Psoas muscle (tissue), 8 donors: ENCODE measurements around the gene AKAP8L. TPM values are rescaled to one million over a fixed set of nuclear protein-coding genes. Genes with fewer than 3 reads are reported as not detected.
A peak's percentile ranks its signal among the peaks of the same experiment; 100 is the strongest.

Experiments
- ATAC-seq, 4 donors: fragments of 200-7000 bp; cut with Tn5 transposase; one replicate each; pipeline ENCODE4 v1.9.1; 2020; ENCODE audit warnings: moderate library complexity in 3 of 4, mild to moderate bottlenecking in 2 of 4
- DNase-seq, 2 donors: peaks; one replicate each; pipeline ENCODE4 v3.0.0-alpha.2; 2020
- H3K27ac ChIP-seq: fragments of 200-600 bp; one replicate; pipeline ENCODE4 v1.8.0; 2022
- H3K27me3 ChIP-seq, 3 donors: fragments of 200-600 bp in 1 of 3; one replicate each; pipeline versions ENCODE4 v1.6.1 to v1.8.0; 2013 to 2022; ENCODE audit warnings: low read length in 2 of 3, mild to moderate bottlenecking in 2 of 3, moderate library complexity in 1 of 3; ENCODE audit not compliant: insufficient read depth in 3 of 3
- H3K36me3 ChIP-seq, 2 donors: fragments of 200-600 bp in 1 of 2; one replicate each; pipeline versions ENCODE4 v1.6.1 to v1.8.0; 2013 to 2022; ENCODE audit warnings: low read depth in 1 of 2, mild to moderate bottlenecking in 1 of 2, moderate library complexity in 1 of 2; ENCODE audit not compliant: insufficient read depth in 1 of 2
- H3K4me1 ChIP-seq: fragments of 200-600 bp; one replicate; pipeline ENCODE4 v1.8.0; 2022
- H3K4me3 ChIP-seq: fragments of 200-600 bp; one replicate; pipeline ENCODE4 v1.8.0; 2022; ENCODE audit warnings: mild to moderate bottlenecking
- H3K9me3 ChIP-seq: fragments of 200-600 bp; one replicate; pipeline ENCODE4 v1.8.0; 2022
- WGBS, 3 donors: extraction: QIAGEN DNeasy Blood & Tissue Kit; methylation state at CpG; one replicate each; pipeline versions ENCODE4 v1.1.6 to v1.1.7; 2013; 5-methylcytosine and 5-hydroxymethylcytosine counted together
- intact Hi-C, 2 donors: fragments of 100-400 bp; cut with DNase I; formaldehyde crosslinking; loops; one replicate each; pipeline versions ENCODE4 v1.11.0 to v1.14.2; 2022
- polyA plus RNA-seq, 3 donors: library from polyadenylated mRNA; stranded (reverse); fragments of 200-250 nt; gene quantifications; one replicate each; pipeline ENCODE4 v1.2.3, GENCODE V29; 2013
- total RNA-seq, 4 donors: library from RNA; stranded (reverse); fragmentation: NEBNext Ultra II Directional in 2 of 4; extraction: Animal tissue kit (Norgen Biotek cat#: 25700) in 2 of 4; gene quantifications; one replicate each; pipeline versions ENCODE4 v1.2.1 to v1.2.4, GENCODE V29; 2021 to 2023
- TF ChIP-seq, protein P1 (sequence below): fragments of 200-600 bp; IDR thresholded peaks from one replicate; pipeline ENCODE4 v1.8.0; 2022; ENCODE audit warnings: antibody characterized with exemption
- donor health status: healthy with polysubstance abuse.
- donor health status: DM: no; HTN: no; CAD: no; lungs with moderate emphysema.
- donor health status: Bipolar disorder and iron deficiency.
- donor health status: healthy.
- donor health status: DM: yes; HTN: yes; CAD: no.
- donor health status: DM: no; HTN: no; CAD: no.
- donor health status: DM: no; HTN: no; CAD: no.
- donor health status: DM: yes; HTN: yes; CAD: no.

AKAP8L gene
- total and polyA plus RNA-seq, 7 donors = 34.6 to 72.9 (median 51.1) TPM

DNA sequence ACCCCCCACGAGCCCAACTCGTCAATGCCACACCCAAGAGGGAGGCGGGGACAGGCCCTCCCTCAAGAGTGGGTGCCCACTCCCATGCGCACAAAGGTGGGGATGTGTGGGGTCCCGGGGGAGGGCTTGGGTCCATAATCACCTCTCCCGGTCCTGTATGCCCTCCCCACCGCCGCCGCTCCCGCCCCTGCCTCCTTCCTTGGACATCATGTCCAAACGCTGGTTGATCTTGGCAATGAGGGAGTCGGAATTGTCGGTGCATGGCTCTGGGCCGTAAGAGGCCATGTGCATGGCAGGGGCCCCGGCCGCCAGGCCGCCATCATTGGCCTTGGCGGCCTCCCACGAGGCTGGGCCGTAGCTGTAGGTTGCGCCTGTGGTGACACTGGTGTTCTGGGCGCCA is 45.1 kb downstream of the AKAP8L start:
- H3K4me3 ChIP-seq = no peak overlapping the region
- H3K27ac ChIP-seq = peak overlapping the region; percentile 93
- peaks cover 48% of the 10 kb centered on the region for H3K4me1 ChIP-seq
- intact Hi-C loops = no loop called here
- peak in 1 of 2 donors; percentile 57 for DNase-seq
- peaks cover 12 to 51% of the 10 kb centered on the region in 2 donors for H3K36me3 ChIP-seq
- H3K27me3 ChIP-seq = no peaks in the 10 kb centered on the region
- WGBS, 3 donors = 85 to 91% (median 88%) methylated on average over 21 to 22 of the region's 22 CpGs
- TF ChIP-seq, protein P1, sequence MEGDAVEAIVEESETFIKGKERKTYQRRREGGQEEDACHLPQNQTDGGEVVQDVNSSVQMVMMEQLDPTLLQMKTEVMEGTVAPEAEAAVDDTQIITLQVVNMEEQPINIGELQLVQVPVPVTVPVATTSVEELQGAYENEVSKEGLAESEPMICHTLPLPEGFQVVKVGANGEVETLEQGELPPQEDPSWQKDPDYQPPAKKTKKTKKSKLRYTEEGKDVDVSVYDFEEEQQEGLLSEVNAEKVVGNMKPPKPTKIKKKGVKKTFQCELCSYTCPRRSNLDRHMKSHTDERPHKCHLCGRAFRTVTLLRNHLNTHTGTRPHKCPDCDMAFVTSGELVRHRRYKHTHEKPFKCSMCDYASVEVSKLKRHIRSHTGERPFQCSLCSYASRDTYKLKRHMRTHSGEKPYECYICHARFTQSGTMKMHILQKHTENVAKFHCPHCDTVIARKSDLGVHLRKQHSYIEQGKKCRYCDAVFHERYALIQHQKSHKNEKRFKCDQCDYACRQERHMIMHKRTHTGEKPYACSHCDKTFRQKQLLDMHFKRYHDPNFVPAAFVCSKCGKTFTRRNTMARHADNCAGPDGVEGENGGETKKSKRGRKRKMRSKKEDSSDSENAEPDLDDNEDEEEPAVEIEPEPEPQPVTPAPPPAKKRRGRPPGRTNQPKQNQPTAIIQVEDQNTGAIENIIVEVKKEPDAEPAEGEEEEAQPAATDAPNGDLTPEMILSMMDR = no peak
- H3K9me3 ChIP-seq = no peaks in the 10 kb centered on the region
- ATAC-seq = no peak

DNA sequence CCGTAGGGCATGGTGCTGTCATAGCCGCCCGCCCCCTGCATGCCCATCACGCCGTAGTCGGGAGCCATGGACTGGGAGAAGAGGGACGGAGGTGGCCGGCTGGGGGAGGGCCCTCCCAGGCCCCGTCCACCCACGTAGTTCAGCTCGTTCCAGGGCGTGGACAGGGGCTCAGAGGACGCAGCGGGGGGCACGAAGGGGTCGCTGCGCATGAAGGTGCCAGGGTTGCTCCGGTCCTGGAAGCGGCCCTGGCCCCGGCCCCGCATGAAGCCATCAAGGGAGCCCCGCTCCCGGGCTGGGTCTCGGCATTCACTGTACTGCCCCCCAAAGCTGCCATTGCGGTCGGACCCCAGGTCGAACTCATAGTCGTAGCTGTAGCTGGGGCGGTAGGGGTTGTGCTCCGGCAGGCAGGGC is 45.9 kb downstream of the AKAP8L start:
- H3K36me3 ChIP-seq = peaks cover 14 to 59% of the 10 kb centered on the region in 2 donors
- intact Hi-C loops = no loop called here
- no peaks in the 10 kb centered on the region for H3K9me3 ChIP-seq
- WGBS, 3 donors = 93 to 94% (median 94%) methylated on average over 29 to 30 of the region's 30 CpGs
- H3K27me3 ChIP-seq = no peaks in the 10 kb centered on the region
- peak overlapping the region; percentile 7 for H3K27ac ChIP-seq
- H3K4me1 ChIP-seq = peaks cover 47% of the 10 kb centered on the region
- no peak overlapping the region for H3K4me3 ChIP-seq
- ATAC-seq (no peak), DNase-seq (peak in 1 of 2 donors; percentile 59)
- TF ChIP-seq, protein P1 = no peak

DNA sequence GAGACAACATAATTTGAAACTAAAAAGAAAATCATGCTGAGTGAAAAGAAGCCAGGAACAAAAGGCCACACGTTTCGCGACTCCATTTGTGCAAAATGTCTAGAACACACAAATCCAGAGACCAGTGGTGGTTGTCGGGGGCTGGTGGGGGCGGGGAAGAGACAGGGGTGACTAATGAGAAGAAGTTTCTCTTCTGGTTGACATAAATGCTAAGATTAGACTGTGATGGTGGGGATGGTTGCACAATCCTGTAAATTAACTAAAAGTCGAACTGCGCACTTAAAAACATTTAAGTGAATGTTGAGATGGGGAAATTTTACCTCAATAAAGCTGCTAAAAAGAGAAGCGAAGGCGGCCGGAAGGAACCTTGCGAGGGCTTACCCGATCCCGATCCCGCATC is 46.3 kb downstream of the AKAP8L start:
- H3K9me3 ChIP-seq = no peaks in the 10 kb centered on the region
- H3K4me3 ChIP-seq = no peak overlapping the region
- ATAC-seq = no peak
- intact Hi-C loops = no loop called here
- peak overlapping the region; percentile 7 for H3K27ac ChIP-seq
- WGBS, 3 donors = 94 to 95% (median 94%) methylated on average over 14 of the region's 14 CpGs
- DNase-seq = peak in 1 of 2 donors; percentile 14
- peaks cover 42% of the 10 kb centered on the region for H3K4me1 ChIP-seq
- TF ChIP-seq, protein P1 = no peak
- no peaks in the 10 kb centered on the region for H3K27me3 ChIP-seq
- peaks cover 18 to 63% of the 10 kb centered on the region in 2 donors for H3K36me3 ChIP-seq

DNA sequence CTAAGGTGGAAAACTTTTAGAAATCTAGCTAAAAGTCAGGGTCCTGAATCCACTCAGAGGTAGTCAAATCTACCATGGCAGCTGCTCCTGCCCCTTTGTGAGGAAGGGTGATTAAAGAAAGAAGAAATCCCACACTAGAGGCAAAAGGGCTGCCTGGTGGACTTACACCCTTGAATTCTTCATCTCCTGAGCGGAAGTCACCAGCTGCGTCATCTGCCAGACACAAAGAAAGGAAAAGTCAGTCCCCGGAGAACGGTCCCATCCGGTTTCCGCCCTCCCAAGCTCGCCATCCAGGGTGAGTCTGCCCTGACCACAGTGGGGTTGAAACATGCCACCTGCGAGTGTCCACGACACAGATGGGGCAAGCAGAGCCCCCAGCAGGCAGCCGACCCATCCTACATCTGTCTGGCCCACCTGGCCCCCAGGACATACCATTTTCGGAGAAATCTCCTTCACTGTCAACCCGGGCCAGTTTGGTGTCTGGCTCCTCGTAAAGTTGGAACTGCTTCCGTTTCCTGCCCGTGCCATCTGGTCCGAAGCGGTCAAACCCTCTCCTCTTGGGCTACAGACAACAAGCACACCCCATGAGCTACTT is 46.9 kb downstream of the AKAP8L start:
- no peak overlapping the region for H3K4me3 ChIP-seq
- DNase-seq = peak in 1 of 2 donors; percentile 36
- TF ChIP-seq, protein P1 = no peak
- no peaks in the 10 kb centered on the region for H3K9me3 ChIP-seq
- H3K27ac ChIP-seq = no peak overlapping the region
- intact Hi-C loops = no loop called here
- peaks cover 19 to 69% of the 10 kb centered on the region in 2 donors for H3K36me3 ChIP-seq
- no peak for ATAC-seq
- H3K4me1 ChIP-seq = peaks cover 36% of the 10 kb centered on the region
- 76 to 81% (median 78%) methylated on average over 17 of the region's 17 CpGs for WGBS, 3 donors
- no peaks in the 10 kb centered on the region for H3K27me3 ChIP-seq

DNA sequence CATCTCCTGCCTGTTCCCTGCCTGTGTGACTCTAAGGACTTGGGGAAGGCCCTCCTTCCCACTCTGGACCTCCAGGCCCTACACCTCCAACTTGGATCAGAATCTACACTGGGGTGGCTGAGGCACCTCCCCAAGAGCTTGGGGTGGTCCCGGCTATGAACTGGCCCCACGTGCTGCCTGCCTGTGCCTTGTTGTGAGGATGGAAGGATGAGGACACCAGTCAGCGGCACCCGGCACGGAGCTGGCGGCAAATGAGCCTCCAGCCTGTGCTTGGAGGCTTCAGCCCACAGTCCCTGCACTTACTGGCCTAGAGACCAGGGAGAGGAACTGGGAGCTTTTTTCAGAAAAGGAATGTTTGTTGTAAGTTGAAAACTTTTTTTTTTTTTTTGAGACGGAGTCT is 47.7 kb downstream of the AKAP8L start:
- TF ChIP-seq, protein P1 = no peak
- intact Hi-C loops = no loop called here
- no peak overlapping the region for H3K27ac ChIP-seq

More for the DNA sequence above, 47.7 kb downstream of the AKAP8L start:
- Histone ChIP-seq H3K4me1 (peaks cover 29% of the 10 kb centered on the region), H3K36me3 (peaks cover 19 to 76% of the 10 kb centered on the region in 2 donors), H3K9me3 (no peaks in the 10 kb centered on the region), H3K27me3 (no peaks in the 10 kb centered on the region), H3K4me3 (no peak overlapping the region)
- ATAC-seq (no peak), DNase-seq (peak in 1 of 2 donors; percentile 46)
- 93 to 97% (median 94%) methylated on average over 7 of the region's 7 CpGs for WGBS, 3 donors
